ENCODE measurements around the gene DRD2.

Gene DRD2

DNA sequence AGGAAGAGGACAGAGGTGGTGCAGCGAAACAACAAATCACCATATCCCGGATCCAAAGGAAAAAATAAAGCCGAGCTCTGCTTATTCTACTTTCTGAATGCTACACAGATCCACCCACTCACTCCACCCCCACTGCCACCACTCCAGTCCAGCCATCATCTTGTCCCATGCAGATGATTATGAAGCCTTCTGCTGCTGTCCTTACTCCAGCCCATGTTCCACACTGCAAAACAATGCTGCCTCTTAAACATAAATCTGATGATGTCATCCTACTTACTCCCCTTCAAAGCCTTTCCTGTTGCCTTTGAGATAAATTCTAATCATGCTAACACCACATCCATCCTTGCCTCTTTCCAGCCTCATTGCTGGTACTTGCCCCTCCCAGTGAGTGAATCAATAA, 6.5 kb upstream of the DRD2 start:
- DNase-seq = no peak

DNA sequence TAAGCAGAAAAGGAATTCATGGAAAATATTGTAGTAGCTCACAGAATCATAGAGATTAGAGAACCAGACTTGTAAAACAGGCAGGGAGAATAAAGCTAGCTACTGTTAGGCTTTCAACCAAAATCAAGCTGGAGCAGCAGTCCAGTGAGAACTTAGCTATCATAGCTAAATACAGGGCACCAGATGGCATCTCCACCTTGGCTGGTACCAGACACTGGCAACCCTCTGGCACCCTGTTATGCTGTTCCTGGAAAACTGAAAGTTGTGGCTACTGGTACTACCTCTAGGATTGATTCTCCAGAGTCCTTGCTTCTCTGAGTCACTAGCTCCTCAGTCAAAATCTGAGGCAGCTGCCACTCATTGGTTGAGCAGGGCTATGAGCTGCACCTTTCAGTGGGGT, 6.0 kb upstream of the DRD2 start:
- DNase-seq = no peak

DNA sequence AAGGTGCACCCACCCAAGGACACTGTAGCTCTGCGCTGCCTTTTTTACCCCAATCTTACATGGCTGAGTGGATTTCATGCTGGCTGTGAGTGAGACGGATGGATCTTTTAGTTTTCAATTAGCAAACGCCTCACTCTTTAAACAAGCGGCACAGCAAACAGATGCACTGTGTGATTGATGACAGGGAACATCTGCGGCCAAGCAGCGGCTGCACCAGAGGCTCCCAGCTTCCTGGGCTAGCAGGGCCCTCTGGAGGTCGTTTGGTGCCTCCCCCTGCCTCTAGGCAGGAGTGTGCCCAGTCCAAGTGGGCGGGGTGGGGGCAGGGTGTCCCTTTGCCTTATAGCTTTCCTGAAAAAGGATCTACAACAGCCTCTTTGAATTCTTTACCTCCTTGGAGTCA, 2.1 kb upstream of the DRD2 start:
- peak; percentile 3 for DNase-seq

DNA sequence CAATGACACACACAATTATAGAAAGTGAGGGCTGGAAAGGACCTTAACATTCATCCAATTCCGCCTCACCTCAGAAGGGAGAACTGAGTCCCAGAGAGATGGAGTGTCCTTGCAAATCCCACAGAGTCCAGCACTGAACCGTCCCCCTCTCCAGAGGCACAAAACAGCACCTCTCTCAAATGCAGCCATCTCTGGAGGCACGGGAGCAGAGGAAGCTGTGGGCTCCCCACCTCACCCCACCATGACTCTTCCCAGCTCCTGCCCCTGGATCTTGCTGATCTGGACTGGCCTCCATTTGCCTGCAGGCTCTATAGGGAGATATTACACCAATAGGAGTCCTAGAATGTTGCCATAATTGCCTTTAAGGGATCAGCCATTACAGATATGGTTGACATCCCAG, 1.4 kb upstream of the DRD2 start:
- DNase-seq = no peak

DNA sequence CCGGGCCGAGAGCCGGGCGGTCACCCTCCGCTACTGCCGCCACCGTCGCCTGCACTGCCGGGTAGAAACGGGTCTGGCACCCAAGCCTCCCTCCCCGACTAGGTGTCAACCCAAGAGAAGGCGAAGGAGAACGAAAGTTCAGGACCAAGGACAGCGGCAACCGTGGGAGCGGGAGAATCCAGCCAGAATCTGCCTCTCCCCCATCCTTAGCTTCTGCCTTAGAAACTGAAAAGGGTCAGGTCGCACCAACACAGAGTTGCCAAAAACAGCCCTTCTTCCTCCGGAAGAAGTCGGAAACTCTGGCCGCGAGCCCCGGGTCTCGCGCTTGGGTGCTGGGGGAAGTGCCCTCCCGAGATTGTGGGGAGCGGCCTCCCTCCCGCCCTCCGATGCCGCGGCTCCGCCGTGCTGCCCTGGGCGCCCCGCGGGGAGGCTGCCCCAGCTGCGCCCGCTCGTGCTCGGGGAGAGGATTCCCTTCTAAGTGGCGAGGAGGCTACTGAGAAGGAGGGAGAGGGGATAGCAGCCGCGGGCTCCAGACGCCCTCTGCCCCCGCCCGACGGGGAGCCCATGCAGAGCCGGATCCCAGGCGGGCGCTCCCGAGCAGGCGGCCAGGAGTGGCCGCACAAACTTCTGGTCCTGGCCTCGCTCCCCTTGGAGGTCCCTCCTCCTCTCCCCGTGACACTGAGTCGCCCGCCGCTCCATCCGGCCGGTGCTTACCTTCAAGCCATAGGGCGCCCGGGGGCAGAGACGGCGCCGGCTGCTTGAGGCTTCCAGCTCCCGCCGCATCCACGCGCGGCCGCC, 637 bp downstream of the DRD2 start:
- DNase-seq = peak; percentile 85

DNA sequence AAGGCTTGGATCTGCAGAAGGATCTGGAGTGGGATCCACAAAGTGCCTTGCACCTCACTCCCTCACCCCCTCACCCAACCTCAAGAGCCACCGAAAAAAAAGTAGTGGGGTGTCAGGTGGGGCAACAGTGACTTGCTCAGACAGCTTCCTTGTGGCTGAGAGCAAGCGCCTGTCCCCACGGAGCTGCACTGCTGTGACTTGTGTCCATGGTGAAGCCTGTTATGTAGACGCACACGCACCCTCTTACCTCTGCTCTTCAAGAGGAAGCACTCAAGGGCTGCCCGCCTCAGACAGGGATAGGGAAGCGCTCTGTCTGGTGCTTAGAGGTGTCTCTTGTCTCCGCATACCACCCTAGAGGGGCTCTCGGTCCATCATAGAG, 1.2 kb downstream of the DRD2 start:
- DNase-seq = no peak

DNA sequence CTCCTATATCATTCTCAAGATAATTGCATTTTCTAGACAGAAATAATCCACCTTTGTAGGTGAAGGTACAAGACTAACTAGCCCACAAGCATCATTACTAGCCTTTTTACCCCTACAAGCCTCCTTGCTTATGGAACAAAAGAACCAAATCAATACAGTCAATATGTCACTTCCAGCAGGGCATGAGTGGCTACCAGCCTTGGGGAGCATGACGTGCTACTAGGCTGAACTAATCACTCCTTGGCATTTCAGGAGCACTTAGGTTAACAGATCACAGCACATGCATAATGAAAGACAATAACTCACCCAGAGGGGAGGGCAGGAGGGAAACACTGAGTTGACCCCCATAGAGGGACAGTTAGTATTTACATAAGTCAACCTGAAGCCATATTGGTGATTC, 2.7 kb downstream of the DRD2 start:
- DNase-seq = no peak

DNA sequence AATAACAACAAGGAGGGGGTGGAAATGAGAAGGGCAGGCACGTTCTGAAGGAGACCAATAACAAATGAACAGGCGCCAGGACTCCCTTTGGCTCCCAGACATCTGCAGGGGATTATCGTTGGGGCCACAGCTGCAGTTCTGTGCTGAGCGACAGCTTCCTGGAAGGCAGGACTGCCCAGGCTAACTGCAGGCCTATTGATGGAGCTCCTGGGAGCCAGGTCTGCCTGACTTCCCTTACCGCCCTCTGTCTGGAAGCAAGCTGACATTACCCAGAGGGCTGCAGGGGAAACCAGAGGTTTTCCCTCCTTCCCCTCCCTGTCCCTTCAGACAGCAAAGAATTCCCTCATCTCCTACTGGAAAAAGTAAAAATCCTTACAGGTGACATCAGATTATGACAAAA, 5.0 kb downstream of the DRD2 start:
- no peak for DNase-seq

DNA sequence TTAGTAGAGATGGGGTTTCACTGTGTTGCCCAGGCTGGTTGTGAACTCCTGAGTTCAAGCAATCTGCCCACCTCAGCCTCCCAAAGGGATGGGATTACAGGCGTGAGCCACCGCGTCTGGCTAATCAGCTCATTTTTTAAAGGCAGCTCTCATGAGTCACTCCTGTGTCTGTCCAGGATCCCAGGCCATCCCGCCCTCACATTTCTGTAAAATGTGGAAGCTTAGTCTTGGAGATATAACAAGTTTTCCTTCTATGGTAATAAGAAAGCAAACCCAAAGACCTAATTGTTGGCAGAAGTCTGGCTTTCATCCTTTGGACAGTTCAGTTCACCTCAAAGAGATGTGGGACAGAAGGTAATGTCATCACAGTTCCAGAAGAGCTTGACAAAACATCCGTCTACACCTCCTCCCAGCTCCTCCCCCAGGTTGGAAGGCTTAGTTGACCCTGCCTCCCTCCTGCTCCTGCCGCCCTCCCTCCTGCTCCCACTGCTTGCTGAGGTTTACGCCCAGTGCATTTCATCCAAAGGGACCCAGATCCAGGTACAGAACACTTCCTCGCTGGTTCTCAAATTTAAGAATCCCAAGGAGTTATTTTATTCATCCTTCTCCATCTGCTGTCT, 6.4 kb downstream of the DRD2 start:
- DNase-seq = no peak

DNA sequence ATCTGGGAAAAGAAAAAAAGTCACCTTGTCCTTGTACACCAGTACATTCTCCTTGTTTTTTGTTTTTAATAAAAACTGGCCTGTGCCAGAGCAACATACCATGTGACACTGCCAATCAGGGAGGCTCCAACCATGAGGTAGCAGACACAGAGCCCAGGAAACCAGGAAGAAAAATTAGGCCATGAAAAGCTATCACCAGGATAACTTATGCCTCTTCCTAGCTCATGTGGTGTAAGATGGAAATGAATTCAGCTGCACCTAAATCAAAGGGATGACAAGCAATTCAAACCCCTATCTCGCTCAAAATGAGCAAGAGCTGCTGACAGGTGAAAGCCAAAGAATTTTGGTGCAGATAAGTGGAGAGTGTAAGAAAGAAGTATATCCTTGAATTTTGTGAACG, 7.7 kb downstream of the DRD2 start:
- DNase-seq = no peak

DNA sequence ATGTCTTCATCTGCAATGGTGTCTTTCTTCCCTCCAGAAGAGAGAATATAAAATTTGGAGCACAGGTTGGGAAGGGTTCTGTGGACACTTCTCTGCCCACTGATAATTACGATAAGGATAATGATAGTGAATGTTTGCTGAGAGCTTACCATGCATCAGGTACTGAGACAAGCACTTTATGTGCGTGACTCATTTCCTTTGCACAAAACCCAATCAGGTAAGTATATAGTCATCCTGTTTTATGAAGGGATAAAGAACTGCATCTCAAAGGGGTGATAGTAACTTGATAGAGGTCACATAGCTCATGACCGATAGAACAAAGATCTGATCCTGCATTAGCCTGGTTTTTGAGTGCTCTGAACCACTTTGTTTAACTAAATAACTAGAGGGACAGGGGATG, 9.4 kb downstream of the DRD2 start:
- DNase-seq = no peak

DNA sequence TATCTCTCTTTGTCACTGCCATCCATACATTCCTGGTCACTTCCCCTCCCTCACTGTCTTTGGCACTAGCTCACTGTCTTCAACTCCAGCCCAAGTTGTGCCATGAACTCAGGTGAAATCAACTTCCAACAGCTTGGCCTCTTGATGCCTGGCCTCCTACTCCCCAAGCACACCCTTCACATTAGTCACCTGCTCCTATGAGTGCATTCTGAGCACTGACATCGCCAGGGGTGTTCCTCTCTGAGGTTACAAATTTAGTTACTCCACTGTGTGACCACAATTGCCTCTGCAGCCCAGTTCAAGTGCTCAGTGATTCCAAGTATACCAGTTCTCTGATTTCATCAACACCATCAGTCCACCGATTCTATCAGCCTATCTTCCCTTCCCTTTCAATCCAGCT, 10.8 kb downstream of the DRD2 start:
- no peak for DNase-seq

DNA sequence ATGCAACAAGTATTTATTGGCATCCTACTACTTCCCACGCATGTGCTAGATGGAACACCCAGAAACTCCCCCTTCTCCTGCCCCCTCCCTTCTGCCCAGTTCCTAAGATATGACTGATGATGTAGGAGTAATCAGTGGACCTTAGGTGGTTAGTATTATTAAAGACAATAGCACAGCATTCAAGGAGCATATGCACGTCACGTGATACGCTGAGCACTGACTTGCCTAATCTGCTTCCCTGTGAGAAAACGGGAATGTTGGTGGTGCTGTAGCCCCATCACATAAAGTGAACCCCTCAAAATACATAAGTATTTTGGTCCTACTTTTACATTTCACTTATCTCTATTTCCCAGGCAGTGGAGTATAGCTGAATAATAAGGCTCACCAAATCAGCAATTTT, 12.4 kb downstream of the DRD2 start:
- DNase-seq = no peak

DNA sequence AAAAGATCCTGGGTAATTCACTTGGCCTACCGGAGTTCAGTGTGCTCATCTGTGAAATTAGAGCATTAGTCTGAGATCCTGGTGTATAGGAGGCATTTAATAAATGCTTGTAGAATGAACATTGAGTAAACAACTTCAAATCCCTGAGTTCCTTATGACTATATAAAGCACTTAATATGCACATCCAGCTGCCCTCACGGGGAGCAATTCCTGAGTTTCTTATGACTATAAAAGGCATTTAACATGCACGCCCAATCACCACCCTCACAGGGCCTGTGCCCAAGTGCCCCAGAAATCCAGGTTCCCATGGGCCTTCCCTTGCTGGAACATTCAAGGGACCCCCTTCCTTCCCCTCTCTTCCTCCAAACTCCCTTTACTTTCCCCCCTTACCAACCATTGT, 13.6 kb downstream of the DRD2 start:
- no peak for DNase-seq

DNA sequence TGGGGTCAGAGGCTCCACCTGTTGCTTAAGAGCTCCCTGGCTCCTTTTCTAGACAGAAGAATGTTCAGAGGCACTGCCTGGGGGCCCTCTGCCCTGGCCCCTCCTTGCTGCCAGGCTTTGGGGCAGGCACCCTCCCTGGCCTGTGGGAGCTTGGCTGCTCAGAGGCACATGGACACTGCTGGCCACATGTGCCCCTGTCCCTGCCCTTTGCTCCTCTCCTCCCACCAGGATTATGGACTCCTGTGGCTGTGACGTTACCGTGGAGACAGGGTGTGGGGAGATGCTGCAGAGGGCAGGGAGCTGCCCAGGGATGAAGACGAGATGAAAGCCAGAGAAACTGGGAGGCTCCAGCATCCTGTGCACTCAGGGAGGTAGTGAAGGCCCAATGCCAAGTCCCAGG, 14.7 kb downstream of the DRD2 start:
- DNase-seq = no peak

DNA sequence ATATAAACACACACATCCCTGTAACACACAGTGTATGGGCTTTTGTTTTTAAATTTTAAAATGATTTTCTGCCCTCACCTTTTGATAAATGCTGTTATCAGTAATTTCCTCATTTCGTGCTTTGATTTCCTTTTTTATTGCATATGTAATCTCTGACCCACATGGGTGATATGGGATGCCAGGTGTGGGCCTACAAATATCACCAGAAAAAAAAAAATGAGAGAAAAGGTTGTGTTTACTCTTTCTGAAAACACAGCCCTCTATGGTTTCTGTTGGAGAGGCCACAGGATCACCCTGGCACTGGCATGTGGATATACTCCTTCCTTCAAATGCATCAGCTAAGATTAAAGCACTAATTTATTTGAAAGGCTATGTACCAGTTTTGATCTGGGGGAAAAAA, 17.0 kb downstream of the DRD2 start:
- DNase-seq = no peak

DNA sequence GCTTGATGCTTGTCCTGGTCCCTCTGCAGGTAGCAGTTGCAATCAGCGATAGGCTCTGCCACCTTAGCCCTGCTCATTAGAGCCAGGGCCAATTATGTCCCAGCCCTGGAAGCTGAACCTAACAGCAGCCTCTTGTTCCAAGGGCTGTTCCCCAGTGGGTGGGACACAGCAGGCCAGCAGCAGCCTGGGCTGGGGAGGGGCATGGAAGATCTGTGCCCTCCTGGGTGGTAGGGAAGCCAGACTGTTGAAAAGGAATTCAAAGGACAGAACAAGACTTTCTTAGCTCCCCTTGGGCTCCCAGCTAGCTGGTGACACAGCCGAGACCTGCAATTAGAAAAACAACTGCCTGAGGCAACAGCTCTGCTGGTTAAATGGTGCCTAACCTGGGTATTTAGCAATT, 17.4 kb downstream of the DRD2 start:
- no peak for DNase-seq

DNA sequence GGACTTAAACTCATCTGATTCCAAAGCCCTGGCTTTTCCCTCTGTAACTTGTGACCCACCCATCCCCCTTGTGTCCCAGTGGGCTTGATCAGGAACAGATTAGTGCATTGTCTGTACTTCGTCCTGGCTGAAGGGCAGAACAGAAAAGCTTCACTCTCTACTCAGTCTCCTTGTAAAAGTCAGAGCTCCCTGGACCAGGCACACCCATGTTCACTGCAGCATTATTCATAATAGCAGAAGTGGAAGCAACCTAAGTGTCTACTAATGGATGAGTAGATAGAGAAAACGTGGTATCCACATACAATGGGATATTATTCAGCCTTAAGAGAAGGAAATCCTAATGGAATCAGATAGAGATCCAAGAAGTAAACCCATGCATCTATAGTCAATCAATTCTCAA, 20.7 kb downstream of the DRD2 start:
- DNase-seq = no peak

DNA sequence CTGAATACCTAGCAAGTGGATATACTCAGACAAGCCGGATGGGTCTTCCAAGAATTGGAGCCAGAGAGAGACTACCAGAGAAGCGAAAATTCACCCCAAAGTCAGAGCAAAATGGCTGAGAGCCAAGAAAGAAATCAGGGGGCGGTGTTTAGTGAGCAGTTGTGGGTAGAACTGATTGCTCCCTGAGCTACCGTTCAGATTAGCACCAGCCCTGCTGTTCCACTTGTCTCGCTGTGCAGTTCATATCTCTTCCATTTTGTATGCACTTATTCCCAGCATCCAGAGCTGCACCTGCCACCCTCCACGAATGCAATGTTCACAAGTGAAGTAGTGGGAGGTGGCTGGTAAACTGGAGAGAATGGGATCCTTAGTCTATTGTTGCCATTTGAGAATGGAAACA, 25.5 kb downstream of the DRD2 start:
- no peak for DNase-seq

DNA sequence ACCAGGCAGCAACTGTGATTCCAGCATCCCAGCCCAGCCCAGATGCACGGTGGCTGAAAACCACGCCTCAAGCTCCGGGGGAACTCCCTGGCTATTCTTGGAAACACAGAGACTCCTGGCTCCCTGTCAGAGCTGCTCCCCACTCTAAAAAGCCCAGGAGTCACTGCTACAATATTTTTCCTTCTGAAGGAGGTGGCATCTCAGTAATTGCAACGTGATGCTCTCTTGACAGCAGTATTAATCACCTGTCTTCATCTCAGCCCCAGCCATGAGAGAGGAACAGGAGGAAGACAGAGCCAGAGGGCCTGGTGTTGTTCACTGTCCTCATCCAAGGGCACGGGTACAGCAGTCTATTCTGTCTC, 26.9 kb downstream of the DRD2 start:
- DNase-seq = no peak

DNA sequence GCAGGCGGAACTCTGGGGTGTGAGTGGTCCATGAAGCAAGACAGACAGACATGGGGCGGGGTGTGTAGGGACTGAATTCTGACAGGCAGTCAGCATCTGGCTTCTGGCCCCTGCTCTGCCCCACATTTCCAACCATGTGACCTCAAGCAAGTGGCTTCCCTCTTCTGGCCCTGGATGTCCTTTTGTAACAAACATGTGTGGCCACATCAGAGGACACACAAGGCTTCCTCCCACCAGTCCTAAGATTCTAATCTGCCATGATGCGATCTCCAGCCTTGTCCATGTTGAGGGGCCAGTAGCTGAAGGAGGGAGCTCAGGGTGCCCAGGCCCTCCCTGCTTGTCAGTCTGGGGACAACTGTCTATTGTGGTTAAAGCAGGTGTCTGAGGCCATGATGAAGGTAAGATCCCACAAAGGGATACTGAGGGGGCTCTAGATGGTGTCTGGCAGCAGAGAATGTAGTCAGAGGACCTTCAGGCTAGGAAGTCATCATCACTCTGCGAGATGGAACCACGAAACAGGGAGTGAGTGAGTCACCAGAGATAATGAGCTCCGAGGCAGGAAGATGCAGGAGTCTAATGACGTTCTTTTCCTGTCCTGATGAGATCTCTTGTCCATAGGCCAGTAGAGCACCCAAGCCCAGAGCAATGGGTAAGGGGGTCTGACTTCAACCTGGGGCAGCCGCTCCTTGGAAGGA, 27.4 kb downstream of the DRD2 start:
- peak; percentile 27 for DNase-seq

DNA sequence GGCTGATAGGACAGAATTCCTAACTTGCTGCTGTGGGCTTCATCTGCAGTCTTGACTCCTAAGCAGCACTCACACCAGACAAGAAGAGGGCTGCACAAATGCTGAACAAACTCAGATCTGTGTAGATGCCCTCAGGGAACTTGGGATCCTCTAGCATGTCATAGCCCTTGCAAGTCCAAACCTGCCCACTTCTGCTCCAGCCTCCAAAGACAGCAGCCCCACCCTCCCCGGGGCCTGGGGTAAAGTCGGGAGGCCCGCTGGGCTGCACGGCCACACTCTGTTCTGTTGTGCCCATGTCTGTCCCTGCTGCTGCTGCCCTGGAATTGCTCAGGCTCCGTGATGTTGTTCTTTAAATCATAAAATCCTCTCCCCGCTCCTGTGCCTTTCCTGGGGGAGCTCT, 28.3 kb downstream of the DRD2 start:
- no peak for DNase-seq

DNA sequence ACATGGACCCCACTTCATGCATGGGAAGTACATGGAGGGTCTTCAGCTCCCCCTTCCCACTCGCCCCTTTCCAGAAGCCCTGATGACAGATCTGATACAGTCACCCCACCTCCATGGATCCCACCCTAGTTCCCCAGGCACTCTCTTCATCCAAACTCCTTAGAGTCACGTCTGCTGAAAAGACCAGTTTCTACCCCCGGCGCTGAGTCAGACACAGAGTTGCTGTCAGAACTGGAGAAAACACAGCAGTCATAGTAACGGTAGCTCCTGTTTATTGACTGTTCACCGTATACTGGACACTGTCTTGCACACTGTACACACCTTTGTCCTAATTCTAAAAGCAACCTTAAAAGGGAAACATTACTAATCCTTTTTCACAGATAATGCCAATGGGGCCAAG, 29.1 kb downstream of the DRD2 start:
- DNase-seq = no peak

DNA sequence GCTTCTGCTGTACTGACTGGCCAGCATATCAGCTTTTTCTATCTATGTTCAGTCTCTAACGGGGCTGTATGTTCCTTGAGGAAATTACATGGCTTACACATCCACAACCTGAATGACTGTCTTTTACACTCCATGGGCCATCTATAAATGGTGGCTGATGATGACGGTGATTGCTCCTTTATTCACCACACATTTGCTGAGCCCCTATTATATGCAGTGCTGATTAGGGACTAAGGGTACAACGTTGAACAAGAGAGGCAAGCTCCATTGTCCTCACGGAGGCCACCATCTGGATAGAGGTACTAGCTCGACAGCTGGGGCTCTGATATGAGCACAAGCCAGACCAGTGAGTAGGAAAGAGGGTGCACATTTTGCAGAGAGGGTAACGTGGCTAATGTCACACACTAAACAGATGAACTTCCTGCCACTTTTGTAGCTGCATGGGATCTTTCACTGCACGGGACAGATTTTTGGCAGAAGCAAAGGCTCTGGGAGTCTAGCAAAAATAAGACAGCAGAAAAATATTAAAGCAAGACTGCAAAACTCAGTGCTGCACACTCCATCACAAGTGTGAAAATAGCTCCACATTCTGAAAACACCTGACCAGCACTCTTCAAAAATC, 30.6 kb downstream of the DRD2 start:
- DNase-seq = no peak

Data from hematopoietic multipotent progenitor cell treated with erythropoietin and hydrocortisone succinate and interleukin-3 and kit ligand, for 4 days (in vitro differentiated cells).